NCI-H2107 (cell line): ENCODE results near the gene BOC.

Experiments
- DNase-seq: peaks from one replicate; lab custom pipeline; 2025; lab: John Stamatoyannopoulos, UW

The BOC gene

GRCh38 chr3:113222451-113223086, 11.2 kb downstream of the BOC start:
- DNase-seq = peak; percentile 86

DNA sequence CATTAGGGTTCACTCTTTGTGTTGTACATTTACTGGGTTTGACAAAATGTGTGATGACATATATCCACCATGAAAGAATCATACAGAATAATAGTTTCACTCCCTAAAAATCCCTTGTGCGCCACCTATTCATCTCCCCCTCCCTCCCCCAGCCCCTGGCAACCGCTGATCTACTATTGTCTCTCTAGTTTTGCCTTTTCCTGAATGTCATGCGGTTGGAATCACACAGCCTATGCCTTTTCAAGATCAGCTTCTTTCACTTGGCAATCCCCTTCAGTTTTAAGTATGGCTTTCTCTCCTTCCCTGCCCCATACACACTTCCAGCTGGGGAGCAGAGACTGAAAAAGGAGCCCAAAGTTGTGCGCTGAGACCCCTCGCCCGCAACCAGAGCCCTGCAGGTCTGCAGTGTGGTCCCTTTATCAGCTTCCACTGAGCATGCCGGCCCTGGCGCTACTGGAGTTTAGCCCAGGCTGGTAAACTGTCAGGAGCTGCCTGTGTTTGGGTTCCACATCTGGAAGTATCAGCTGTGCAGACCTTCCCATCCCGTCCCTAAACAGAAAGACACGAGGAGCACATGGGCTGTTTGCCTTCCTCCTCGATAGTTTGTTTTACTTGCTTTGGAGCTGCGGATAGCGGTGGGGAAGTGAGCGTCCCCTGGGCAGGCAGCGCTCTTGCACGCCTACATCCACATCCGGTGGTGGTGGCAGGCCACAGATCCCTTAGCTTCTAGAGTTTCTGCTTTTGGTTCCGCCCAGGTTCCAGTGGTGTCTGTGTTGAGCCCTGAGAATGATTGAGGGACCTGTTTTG, 12.3 kb downstream of the BOC start:
- no peak for DNase-seq

GRCh38 chr3:113225286-113225685, 13.9 kb downstream of the BOC start:
- DNase-seq = no peak

DNA sequence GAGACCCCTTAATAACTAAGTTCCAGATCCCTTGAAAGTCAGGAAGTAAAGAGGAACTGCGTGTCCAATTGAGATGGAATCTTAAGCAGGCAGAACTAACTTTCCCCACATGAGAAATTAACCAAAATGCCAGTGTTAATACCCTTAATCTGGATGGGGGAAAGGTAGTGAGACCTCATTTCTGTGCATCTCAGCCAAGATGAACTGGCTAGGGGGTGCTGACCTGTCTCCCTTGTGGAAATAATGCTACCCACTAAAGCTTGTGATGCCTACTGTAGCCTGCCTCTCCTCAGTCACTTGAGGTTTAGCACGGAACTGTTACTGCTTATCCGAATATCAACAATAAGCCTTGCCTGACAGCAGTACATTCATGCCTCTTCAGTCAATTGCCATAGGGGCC, 15.1 kb downstream of the BOC start:
- DNase-seq = no peak

DNA sequence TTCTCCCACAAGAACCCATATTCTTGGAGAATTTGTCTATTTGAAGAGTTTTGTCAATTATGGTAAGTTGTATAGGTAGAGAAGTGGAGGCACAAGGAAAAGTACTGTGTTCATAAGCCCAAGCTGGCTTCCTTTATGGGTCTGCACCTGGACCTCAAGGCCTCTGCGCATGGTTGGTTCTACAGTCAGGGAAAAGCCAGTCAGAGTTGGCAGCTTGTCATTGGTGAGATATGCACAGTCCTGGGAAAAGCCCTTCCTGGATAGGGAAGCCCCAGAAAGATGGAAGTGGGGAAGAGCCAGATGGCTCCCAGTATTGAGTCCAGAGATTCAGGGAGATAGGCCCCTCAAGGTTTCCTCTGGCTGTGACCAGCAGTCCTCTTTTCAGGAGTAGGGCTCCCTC, 15.8 kb downstream of the BOC start:
- DNase-seq = no peak

DNA sequence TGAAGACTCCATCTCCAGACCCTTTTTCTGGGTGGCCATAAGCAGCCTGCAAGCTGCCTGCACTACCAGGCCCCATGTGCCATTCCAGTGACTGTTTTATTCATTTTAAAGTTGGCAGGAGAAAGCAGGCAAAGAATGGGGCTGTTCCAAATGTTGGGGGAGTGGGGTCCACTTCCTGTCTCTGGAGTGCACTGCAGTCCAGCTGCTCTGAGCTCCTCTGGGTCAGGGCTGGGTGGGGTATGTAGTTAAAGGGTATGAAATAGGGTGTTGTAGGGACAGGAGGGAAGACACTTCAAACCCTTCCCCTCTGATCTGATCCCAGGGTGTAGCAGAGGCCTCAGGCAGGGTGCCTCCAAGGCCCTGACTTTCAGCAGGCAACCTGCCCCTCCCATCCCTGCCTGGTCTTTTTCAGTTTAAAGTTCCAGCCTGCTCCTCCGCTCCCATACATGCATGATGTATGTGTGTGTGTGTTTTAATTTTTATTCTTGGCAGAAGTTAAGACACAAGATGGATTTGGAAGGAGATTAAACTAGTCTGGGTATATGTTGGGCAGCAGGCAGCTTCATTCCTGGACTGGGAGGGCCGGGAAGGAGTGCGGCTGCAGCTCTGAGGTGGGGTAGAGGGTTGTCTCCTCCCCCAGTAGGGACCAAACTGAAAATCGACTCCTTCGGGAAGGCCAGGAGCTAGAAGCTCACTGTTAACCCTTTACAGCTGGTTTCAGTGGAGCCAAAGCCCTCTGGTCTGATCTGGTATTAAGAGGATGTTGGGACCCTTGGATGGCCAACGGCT, 17.3 kb downstream of the BOC start:
- no peak for DNase-seq

DNA sequence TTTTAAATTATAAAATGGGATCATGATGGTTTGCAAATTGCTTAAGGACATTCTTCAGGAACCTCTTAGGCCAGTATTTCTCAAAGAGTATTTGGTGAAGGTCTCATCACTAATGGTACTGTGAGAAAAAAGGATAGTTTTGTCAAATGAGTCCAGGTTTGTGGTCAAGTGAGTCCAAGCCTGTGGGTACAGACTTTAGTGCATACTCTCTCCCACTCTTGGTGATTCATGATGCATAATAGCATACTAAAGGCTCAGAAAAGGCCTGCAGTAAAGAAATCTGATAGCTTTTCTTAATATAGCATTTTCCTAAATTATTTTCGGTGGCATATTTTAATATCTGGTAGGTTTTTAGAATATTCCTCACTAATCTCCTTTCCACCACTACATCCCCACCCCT, 20.0 kb downstream of the BOC start:
- no peak for DNase-seq

GRCh38 chr3:113231827-113232253, 20.5 kb downstream of the BOC start:
- DNase-seq = peak; percentile 52

DNA sequence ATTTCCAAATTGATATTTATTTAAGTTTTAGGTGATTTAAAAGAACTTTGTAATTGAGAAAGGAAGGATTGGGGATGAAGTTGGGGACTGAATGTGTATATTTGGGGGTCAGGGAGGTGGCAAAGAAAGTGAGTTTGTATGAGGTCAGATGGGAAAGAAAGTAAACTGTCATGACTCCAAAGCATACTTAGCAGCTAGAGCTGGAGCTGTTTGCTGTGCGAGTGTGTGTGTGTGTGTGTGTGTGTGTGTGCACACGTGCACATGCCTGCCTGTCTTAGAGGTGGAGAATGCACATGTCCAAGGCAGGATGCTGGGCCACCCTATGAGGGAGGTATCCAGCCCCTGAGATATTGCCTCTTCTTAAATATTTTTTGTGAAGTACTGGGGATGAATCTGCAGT, 21.0 kb downstream of the BOC start:
- DNase-seq = no peak

DNA sequence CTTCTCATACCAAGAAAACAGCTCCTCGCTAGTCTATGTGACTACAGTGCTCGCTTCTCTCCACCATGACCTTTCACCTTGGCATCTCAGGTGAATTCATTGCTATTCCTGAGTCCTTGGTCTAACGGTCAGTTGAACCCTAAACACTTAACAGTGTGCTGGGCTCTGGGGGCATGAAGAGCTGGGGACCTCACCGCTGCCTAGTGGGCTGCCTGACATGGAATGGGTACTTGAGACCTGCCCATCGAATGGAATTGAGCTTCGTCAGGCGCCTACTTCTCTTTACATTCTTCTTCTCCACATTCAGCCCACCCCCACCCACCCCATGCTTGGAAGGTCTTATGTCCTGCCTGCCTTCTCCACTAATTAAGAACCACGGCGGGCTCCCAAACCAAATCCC, 22.1 kb downstream of the BOC start:
- no peak for DNase-seq

DNA sequence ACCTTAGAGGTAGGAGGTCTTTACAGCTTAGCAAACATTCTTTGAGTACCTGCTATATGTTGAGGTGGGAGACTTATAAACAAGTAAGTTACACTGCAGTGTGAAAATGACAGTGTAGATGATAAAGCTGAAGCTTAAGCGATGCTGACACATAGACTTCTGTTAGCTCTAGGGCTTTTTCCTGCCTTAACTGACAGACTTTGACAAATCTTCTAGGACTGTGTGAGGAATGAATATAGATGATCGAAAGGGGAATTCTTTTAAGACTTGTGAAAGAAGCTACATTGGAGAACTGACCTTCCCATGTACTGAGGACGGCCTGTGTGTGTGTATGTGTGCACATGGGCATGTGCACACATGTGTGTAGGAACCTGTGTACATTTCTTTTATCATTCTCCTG, 22.7 kb downstream of the BOC start:
- no peak for DNase-seq

- no peak for DNase-seq
These were observed 23.4 kb downstream of the BOC start for GRCh38 chr3:113234688-113235260.

DNA sequence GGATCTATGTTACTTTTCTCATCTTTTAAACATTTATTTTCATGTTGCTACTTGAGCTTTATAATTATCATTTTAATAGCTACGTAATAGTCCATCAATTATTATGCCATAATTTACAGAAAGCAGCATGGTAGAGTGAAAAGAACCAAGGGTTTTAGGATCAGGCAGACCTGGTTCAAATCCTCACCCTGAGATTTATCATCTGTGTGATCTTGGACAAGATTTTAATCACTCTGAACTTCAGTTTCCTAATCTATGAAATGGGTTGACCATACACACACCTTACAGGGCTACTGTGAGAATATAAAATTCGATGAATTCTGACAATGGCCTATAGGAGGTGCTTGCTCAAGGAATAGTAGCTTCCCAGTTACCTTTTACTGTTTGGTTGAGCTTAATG, 27.1 kb downstream of the BOC start:
- DNase-seq = no peak

- no peak for DNase-seq
These were observed 29.5 kb downstream of the BOC start for GRCh38 chr3:113240841-113241240.

GRCh38 chr3:113241292-113242095, 30.1 kb downstream of the BOC start:
- DNase-seq = no peak

DNA sequence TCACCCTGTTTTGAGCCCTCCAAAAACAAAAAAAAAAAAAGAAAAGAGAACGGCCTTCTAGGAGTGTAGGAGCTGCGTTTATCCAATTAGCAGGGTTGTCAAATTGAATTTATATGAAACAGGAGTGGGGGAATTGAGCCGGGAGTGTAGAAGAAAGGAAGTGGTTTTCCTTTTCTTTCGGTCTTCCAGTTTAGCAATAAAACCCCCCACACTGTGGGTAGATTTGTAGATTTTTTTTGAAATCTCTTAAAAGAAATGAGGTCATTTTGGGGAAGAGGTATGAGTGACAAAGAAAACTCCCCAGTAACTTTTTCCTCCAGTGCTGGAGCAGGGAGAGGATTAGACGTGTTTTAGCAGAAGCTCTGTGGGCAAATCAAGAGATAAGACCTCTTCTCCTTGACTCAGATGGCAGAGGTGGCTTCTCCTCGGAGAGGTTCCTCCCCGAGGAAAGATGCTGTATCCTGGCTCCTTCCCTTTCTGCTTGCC, 30.8 kb downstream of the BOC start:
- no peak for DNase-seq

- DNase-seq = no peak
These were observed 31.7 kb downstream of the BOC start for GRCh38 chr3:113243071-113243470.

- no peak for DNase-seq
These were observed 32.5 kb downstream of the BOC start for GRCh38 chr3:113243846-113244245.

GRCh38 chr3:113245761-113246161, 34.4 kb downstream of the BOC start:
- DNase-seq = no peak

DNA sequence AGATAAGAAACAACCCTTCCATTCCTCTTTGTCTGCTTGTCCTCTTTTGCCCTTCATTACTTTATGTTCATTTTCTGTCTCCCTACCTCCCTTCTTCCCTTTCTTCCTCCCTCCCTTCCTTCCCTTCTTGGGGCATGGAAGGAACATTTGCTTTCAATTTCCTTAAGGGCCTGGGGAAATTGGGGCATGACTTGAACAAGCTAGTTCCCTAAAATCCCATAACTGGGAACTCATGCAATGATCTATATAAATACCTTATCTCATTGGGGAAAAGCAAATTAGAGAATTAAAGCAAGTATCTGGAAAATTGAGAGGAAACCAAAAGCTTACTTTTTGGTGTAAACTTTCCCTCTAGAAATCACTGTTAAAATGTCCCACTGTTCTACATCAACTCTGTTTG, 35.7 kb downstream of the BOC start:
- DNase-seq = no peak

DNA sequence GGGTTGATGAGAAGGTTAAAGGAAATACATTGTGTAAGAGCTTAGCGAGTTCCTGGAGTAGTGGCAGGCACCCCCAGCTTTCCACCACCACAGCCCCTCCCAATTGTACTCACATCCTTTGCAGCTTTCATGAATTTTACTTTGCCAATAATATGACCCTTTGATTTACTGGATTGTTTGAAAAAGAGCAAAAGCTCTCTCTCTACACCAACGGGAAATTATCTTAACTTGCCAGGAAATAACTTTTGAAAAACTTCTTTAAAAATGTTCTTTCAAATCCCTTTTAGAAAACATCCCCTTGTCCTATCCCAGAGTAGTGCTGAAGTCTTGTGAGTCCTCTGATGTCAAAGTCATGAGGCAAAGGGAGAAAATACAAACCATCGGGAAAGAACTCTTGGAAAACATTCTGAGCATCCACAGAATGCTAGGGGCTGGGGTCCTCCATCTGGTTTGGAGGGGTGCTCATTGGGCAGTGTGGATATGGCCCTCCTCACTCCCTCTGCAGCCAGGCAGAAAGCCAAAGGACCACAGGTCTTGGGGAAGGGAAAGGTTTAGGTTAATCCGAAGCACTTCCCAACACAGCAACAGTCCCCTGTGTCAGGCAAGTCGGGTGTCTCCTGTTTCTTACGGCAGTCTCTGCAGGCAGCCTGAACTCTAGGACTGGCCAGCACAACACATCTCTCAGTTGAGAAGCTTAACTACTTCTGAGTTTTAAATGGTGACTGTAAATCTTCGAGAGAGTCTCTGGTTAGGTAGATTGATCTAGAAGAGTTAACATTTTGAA, 36.5 kb downstream of the BOC start:
- no peak for DNase-seq
